Measurements from ENCODE around the gene FREY1.

FREY1 gene

GRCh38 chr11:45933846-45934579 is 26.9 kb upstream of the FREY1 start:
- Mint-ChIP-seq H3K27ac (peak overlapping the region in 1 of 2 donors; percentile 22), H3K27me3 (no peaks in the 10 kb centered on the region), H3K36me3 (ENCODE audit: insufficient read depth) (peaks cover 74% of the 10 kb centered on the region), H3K9me3 (no peaks in the 10 kb centered on the region), H3K4me3 (no peak overlapping the region), H3K4me1 (ENCODE audit: low read depth in 2 of 2) (peaks cover 22 to 25% of the 10 kb centered on the region in 2 donors)
- DNase-seq (no peak), ATAC-seq (replicated peaks) (no peak)

- ATAC-seq (replicated peaks) (no peak), DNase-seq (no peak)
- peaks cover 24 to 25% of the 10 kb centered on the region in 2 donors for H3K4me1 Mint-ChIP-seq (ENCODE audit: low read depth in 2 of 2)
- H3K4me3 Mint-ChIP-seq: peak overlapping the region in 1 of 2 donors; percentile 19
- no peaks in the 10 kb centered on the region for H3K27me3 Mint-ChIP-seq
- peak overlapping the region; percentile 22 to 96 for H3K27ac Mint-ChIP-seq
- no peaks in the 10 kb centered on the region for H3K9me3 Mint-ChIP-seq
- H3K36me3 Mint-ChIP-seq (ENCODE audit: insufficient read depth): peaks cover 75% of the 10 kb centered on the region
Measured at GRCh38 chr11:45933131-45933831, 26.2 kb upstream of the FREY1 start.

GRCh38 chr11:45932217-45932616 is 25.1 kb upstream of the FREY1 start:
- no peak overlapping the region for H3K4me3 Mint-ChIP-seq
- H3K36me3 Mint-ChIP-seq (ENCODE audit: insufficient read depth): peaks cover 64% of the 10 kb centered on the region

GRCh38 chr11:45931739-45932138 is 24.7 kb upstream of the FREY1 start:
- Mint-ChIP-seq H3K36me3 (ENCODE audit: insufficient read depth) (peaks cover 63% of the 10 kb centered on the region), H3K27me3 (no peaks in the 10 kb centered on the region), H3K27ac (peak overlapping the region; percentile 96 to 97), H3K9me3 (no peaks in the 10 kb centered on the region), H3K4me1 (ENCODE audit: low read depth in 2 of 2) (peaks cover 33 to 35% of the 10 kb centered on the region in 2 donors), H3K4me3 (peak overlapping the region in 1 of 2 donors; percentile 53)
- DNase-seq (no peak), ATAC-seq (replicated peaks) (no peak)

More at GRCh38 chr11:45932217-45932616, 25.1 kb upstream of the FREY1 start:
- no peaks in the 10 kb centered on the region for H3K27me3 Mint-ChIP-seq
- H3K27ac Mint-ChIP-seq: peak overlapping the region; percentile 96 to 97
- no peaks in the 10 kb centered on the region for H3K9me3 Mint-ChIP-seq
- peaks cover 29 to 30% of the 10 kb centered on the region in 2 donors for H3K4me1 Mint-ChIP-seq (ENCODE audit: low read depth in 2 of 2)
- no peak for DNase-seq
- ATAC-seq (replicated peaks): no peak

GRCh38 chr11:45930951-45931570 is 24.0 kb upstream of the FREY1 start:
- Mint-ChIP-seq H3K27ac (peak overlapping the region; percentile 96 to 97), H3K36me3 (ENCODE audit: insufficient read depth) (peaks cover 60% of the 10 kb centered on the region), H3K4me3 (peak overlapping the region; percentile 13 to 92), H3K9me3 (no peaks in the 10 kb centered on the region), H3K4me1 (ENCODE audit: low read depth in 2 of 2) (peaks cover 33 to 35% of the 10 kb centered on the region in 2 donors), H3K27me3 (no peaks in the 10 kb centered on the region)
- DNase-seq: no peak
- ATAC-seq (replicated peaks): no peak

- no peaks in the 10 kb centered on the region for H3K27me3 Mint-ChIP-seq
- H3K4me3 Mint-ChIP-seq: peak overlapping the region; percentile 88 to 92
- peak; percentile 89 for ATAC-seq (replicated peaks)
- DNase-seq: peak; percentile 46 to 50 (median 48)
- peaks cover 52% of the 10 kb centered on the region for H3K36me3 Mint-ChIP-seq (ENCODE audit: insufficient read depth)
- H3K4me1 Mint-ChIP-seq (ENCODE audit: low read depth in 2 of 2): peaks cover 33 to 35% of the 10 kb centered on the region in 2 donors
- peak overlapping the region; percentile 96 to 97 for H3K27ac Mint-ChIP-seq
- no peaks in the 10 kb centered on the region for H3K9me3 Mint-ChIP-seq
Measured at GRCh38 chr11:45930031-45930794, 23.1 kb upstream of the FREY1 start.

- peaks cover 45% of the 10 kb centered on the region for H3K36me3 Mint-ChIP-seq (ENCODE audit: insufficient read depth)
- peaks cover 33 to 36% of the 10 kb centered on the region in 2 donors for H3K4me1 Mint-ChIP-seq (ENCODE audit: low read depth in 2 of 2)
- ATAC-seq (replicated peaks) (peak; percentile 10), DNase-seq (no peak)
- no peaks in the 10 kb centered on the region for H3K9me3 Mint-ChIP-seq
- no peaks in the 10 kb centered on the region for H3K27me3 Mint-ChIP-seq
- peak overlapping the region; percentile 88 to 92 for H3K4me3 Mint-ChIP-seq
- peak overlapping the region; percentile 96 to 97 for H3K27ac Mint-ChIP-seq
Measured at GRCh38 chr11:45929486-45930030, 22.5 kb upstream of the FREY1 start.

- Mint-ChIP-seq H3K27me3 (peaks cover 0 to 5% of the 10 kb centered on the region in 2 donors), H3K36me3 (ENCODE audit: insufficient read depth) (peaks cover 36% of the 10 kb centered on the region), H3K9me3 (no peaks in the 10 kb centered on the region), H3K27ac (peak overlapping the region; percentile 96 to 97), H3K4me3 (no peak overlapping the region), H3K4me1 (ENCODE audit: low read depth in 2 of 2) (peaks cover 38 to 39% of the 10 kb centered on the region in 2 donors)
- ATAC-seq (replicated peaks) (no peak), DNase-seq (no peak)
Measured at GRCh38 chr11:45928535-45929215, 21.6 kb upstream of the FREY1 start.

- Mint-ChIP-seq H3K27me3 (peaks cover 0 to 5% of the 10 kb centered on the region in 2 donors), H3K4me1 (ENCODE audit: low read depth in 2 of 2) (peaks cover 41 to 43% of the 10 kb centered on the region in 2 donors), H3K9me3 (no peaks in the 10 kb centered on the region), H3K27ac (peak overlapping the region; percentile 96 to 97), H3K36me3 (ENCODE audit: insufficient read depth) (peaks cover 32% of the 10 kb centered on the region), H3K4me3 (no peak overlapping the region)
- ATAC-seq (replicated peaks): no peak
- DNase-seq: no peak
Measured at GRCh38 chr11:45927684-45928413, 20.8 kb upstream of the FREY1 start.

- DNase-seq (no peak), ATAC-seq (replicated peaks) (no peak)
- H3K4me3 Mint-ChIP-seq: no peak overlapping the region
- peak overlapping the region; percentile 91 to 96 for H3K27ac Mint-ChIP-seq
- peaks cover 27% of the 10 kb centered on the region for H3K36me3 Mint-ChIP-seq (ENCODE audit: insufficient read depth)
- no peaks in the 10 kb centered on the region for H3K9me3 Mint-ChIP-seq
- H3K27me3 Mint-ChIP-seq: peaks cover 0 to 5% of the 10 kb centered on the region in 2 donors
- H3K4me1 Mint-ChIP-seq (ENCODE audit: low read depth in 2 of 2): peaks cover 41 to 43% of the 10 kb centered on the region in 2 donors
Measured at GRCh38 chr11:45927332-45927683, 20.2 kb upstream of the FREY1 start.

- ATAC-seq (replicated peaks) (no peak), DNase-seq (no peak)
- H3K4me1 Mint-ChIP-seq (ENCODE audit: low read depth in 2 of 2): peaks cover 38 to 41% of the 10 kb centered on the region in 2 donors
- H3K27me3 Mint-ChIP-seq: peaks cover 0 to 5% of the 10 kb centered on the region in 2 donors
- H3K27ac Mint-ChIP-seq: peak overlapping the region; percentile 91 to 96
- no peak overlapping the region for H3K4me3 Mint-ChIP-seq
- H3K9me3 Mint-ChIP-seq: no peaks in the 10 kb centered on the region
- peaks cover 23% of the 10 kb centered on the region for H3K36me3 Mint-ChIP-seq (ENCODE audit: insufficient read depth)
Measured at GRCh38 chr11:45926536-45927331, 19.7 kb upstream of the FREY1 start.
